ENCODE measurements around the gene UBE2R2.
A peak's percentile ranks its signal among the peaks of the same experiment; 100 is the strongest.

Gene UBE2R2

GRCh38 chr9:33919276-33919897 lies 102.4 kb downstream of the UBE2R2 start:
- TF ChIP-seq YY1 (IDR thresholded peaks at IDR 0.05; ENCODE audit: insufficient read depth, insufficient read length) = no peak
- no peak for DNase-seq (ENCODE audit: low read depth, low spot score)
- no peaks in the 10 kb centered on the region for H3K9me3 ChIP-seq (ENCODE audit: insufficient read depth, low read length)
- H3K36me3 ChIP-seq (ENCODE audit: insufficient read depth, insufficient read length, low read length) = peaks cover 94% of the 10 kb centered on the region
- no peak overlapping the region for H3K4me3 ChIP-seq (ENCODE audit: insufficient read length, low read depth)
- H3K4me1 ChIP-seq (ENCODE audit: insufficient read depth, insufficient read length) = peaks cover under 1% of the 10 kb centered on the region
- no peak overlapping the region for H3K9ac ChIP-seq (ENCODE audit: insufficient read length, low read depth)
- H3K27me3 ChIP-seq (ENCODE audit: insufficient read depth, insufficient read length) = no peaks in the 10 kb centered on the region

DNA sequence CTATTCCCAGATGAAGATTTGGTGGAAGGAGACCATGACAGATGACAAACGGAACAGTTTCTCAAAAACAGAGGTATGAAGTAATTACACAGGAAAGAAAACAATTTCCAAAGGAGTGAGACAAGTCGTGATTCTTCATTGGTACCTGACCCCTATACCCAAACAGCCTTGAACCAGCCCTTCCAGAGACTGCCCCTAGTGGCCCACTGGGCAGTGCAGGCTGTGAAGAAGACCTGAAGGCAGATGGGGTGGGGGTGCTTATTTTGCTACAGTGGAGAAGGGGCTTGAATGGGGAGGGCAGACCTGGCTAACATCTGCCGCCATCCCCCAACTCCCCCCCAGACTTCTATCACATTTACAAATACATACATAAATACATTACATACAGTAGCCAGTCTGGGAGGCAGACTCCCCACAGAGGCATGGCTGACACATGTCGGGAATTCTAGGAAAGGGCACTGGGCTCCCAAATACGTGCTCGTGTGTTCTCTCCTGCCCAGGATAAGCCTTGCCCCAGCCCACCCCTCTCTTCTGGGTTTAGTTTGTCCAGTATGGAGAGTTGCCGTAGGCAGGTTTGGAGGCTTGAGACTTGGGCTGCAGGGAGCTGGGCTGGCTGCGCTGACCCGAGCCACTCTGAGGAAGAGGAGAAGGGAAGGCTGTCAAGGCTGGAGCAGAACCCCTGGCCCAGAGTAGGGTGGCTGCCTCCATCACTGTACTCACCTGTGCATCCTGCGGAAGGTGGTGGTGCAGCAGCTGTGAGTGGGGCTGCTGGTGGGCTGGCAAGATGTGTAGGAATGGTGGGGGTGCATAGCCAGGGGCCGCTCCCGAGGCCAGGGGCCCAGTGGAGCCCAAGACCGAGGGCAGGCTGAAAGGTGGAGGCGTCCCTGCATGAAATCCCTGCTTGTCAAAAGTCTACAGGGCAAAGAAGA lies 105.3 kb downstream of the UBE2R2 start:
- peaks cover 98% of the 10 kb centered on the region for H3K36me3 ChIP-seq (ENCODE audit: insufficient read depth, insufficient read length, low read length)
- no peaks in the 10 kb centered on the region for H3K9me3 ChIP-seq (ENCODE audit: insufficient read depth, low read length)
- H3K9ac ChIP-seq (ENCODE audit: insufficient read length, low read depth) = no peak overlapping the region
- H3K4me1 ChIP-seq (ENCODE audit: insufficient read depth, insufficient read length) = peaks cover 10% of the 10 kb centered on the region
- no peaks in the 10 kb centered on the region for H3K27me3 ChIP-seq (ENCODE audit: insufficient read depth, insufficient read length)
- DNase-seq (ENCODE audit: low read depth, low spot score) = peak; percentile 40
- TF ChIP-seq ZNF274 (IDR thresholded peaks at IDR 0.05; ENCODE audit: low read depth, low read length) (no peak), SUZ12 (IDR thresholded peaks at IDR 0.05; ENCODE audit: extremely low read depth, insufficient read depth, insufficient read length) (no peak), YY1 (IDR thresholded peaks at IDR 0.05; ENCODE audit: insufficient read depth, insufficient read length) (no peak)
- H3K4me3 ChIP-seq (ENCODE audit: insufficient read length, low read depth) = no peak overlapping the region

- Histone ChIP-seq H3K27me3 (ENCODE audit: insufficient read depth, insufficient read length) (no peaks in the 10 kb centered on the region), H3K4me3 (ENCODE audit: insufficient read length, low read depth) (no peak overlapping the region), H3K9ac (ENCODE audit: insufficient read length, low read depth) (no peak overlapping the region), H3K36me3 (ENCODE audit: insufficient read depth, insufficient read length, low read length) (peaks cover 99% of the 10 kb centered on the region), H3K9me3 (ENCODE audit: insufficient read depth, low read length) (no peaks in the 10 kb centered on the region), H3K4me1 (ENCODE audit: insufficient read depth, insufficient read length) (peaks cover 10% of the 10 kb centered on the region)
- TF ChIP-seq ZNF274 (IDR thresholded peaks at IDR 0.05; ENCODE audit: low read depth, low read length) = no peak
- TF ChIP-seq SUZ12 (IDR thresholded peaks at IDR 0.05; ENCODE audit: extremely low read depth, insufficient read depth, insufficient read length) = no peak
- no peak for TF ChIP-seq YY1 (IDR thresholded peaks at IDR 0.05; ENCODE audit: insufficient read depth, insufficient read length)
- DNase-seq (ENCODE audit: low read depth, low spot score) = no peak
These were observed 106.1 kb downstream of the UBE2R2 start for GRCh38 chr9:33923079-33923478.

- H3K27me3 ChIP-seq (ENCODE audit: insufficient read depth, insufficient read length) = no peaks in the 10 kb centered on the region
- no peak for DNase-seq (ENCODE audit: low read depth, low spot score)
- no peak for TF ChIP-seq ZNF274 (IDR thresholded peaks at IDR 0.05; ENCODE audit: low read depth, low read length)
- TF ChIP-seq SUZ12 (IDR thresholded peaks at IDR 0.05; ENCODE audit: extremely low read depth, insufficient read depth, insufficient read length) = no peak
- TF ChIP-seq YY1 (IDR thresholded peaks at IDR 0.05; ENCODE audit: insufficient read depth, insufficient read length) = no peak
- no peak overlapping the region for H3K4me3 ChIP-seq (ENCODE audit: insufficient read length, low read depth)
- no peaks in the 10 kb centered on the region for H3K9me3 ChIP-seq (ENCODE audit: insufficient read depth, low read length)
- H3K36me3 ChIP-seq (ENCODE audit: insufficient read depth, insufficient read length, low read length) = peaks cover 99% of the 10 kb centered on the region
- peaks cover 10% of the 10 kb centered on the region for H3K4me1 ChIP-seq (ENCODE audit: insufficient read depth, insufficient read length)
- H3K9ac ChIP-seq (ENCODE audit: insufficient read length, low read depth) = no peak overlapping the region
These were observed 107.2 kb downstream of the UBE2R2 start for GRCh38 chr9:33923998-33924701.

GRCh38 chr9:33924978-33925797 lies 108.2 kb downstream of the UBE2R2 start:
- Histone ChIP-seq H3K9me3 (ENCODE audit: insufficient read depth, low read length) (no peaks in the 10 kb centered on the region), H3K9ac (ENCODE audit: insufficient read length, low read depth) (no peak overlapping the region), H3K4me1 (ENCODE audit: insufficient read depth, insufficient read length) (peaks cover 10% of the 10 kb centered on the region), H3K27me3 (ENCODE audit: insufficient read depth, insufficient read length) (no peaks in the 10 kb centered on the region), H3K4me3 (ENCODE audit: insufficient read length, low read depth) (no peak overlapping the region), H3K36me3 (ENCODE audit: insufficient read depth, insufficient read length, low read length) (peaks cover 95% of the 10 kb centered on the region)
- peak; percentile 60 for DNase-seq (ENCODE audit: low read depth, low spot score)
- no peak for TF ChIP-seq YY1 (IDR thresholded peaks at IDR 0.05; ENCODE audit: insufficient read depth, insufficient read length)
- TF ChIP-seq SUZ12 (IDR thresholded peaks at IDR 0.05; ENCODE audit: extremely low read depth, insufficient read depth, insufficient read length) = no peak
- no peak for TF ChIP-seq ZNF274 (IDR thresholded peaks at IDR 0.05; ENCODE audit: low read depth, low read length)

GRCh38 chr9:33926746-33927485 lies 110.0 kb downstream of the UBE2R2 start:
- no peaks in the 10 kb centered on the region for H3K27me3 ChIP-seq (ENCODE audit: insufficient read depth, insufficient read length)
- peaks cover 10% of the 10 kb centered on the region for H3K4me1 ChIP-seq (ENCODE audit: insufficient read depth, insufficient read length)
- H3K9me3 ChIP-seq (ENCODE audit: insufficient read depth, low read length) = no peaks in the 10 kb centered on the region
- no peak overlapping the region for H3K4me3 ChIP-seq (ENCODE audit: insufficient read length, low read depth)
- H3K9ac ChIP-seq (ENCODE audit: insufficient read length, low read depth) = no peak overlapping the region
- TF ChIP-seq ZNF274 (IDR thresholded peaks at IDR 0.05; ENCODE audit: low read depth, low read length) = no peak
- TF ChIP-seq SUZ12 (IDR thresholded peaks at IDR 0.05; ENCODE audit: extremely low read depth, insufficient read depth, insufficient read length) = no peak
- no peak for TF ChIP-seq YY1 (IDR thresholded peaks at IDR 0.05; ENCODE audit: insufficient read depth, insufficient read length)
- H3K36me3 ChIP-seq (ENCODE audit: insufficient read depth, insufficient read length, low read length) = peaks cover 90% of the 10 kb centered on the region
- no peak for DNase-seq (ENCODE audit: low read depth, low spot score)
